GM12878 (cell line): ENCODE data around the gene TMEM170B. TPM values are rescaled to one million over a fixed set of nuclear protein-coding genes. Genes with fewer than 3 reads are reported as not detected.
A peak's percentile ranks its signal among the peaks of the same experiment; 100 is the strongest.

Experiments
- FOXM1 ChIP-seq: IDR thresholded peaks from 2 replicates; pipeline ENCODE4 v1.6.1; 2012; ENCODE audit warnings: low read depth, mild to moderate bottlenecking, inconsistent platforms, low read length, moderate library complexity
- KDM1A ChIP-seq: fragments of 200-600 bp; sonication (generic); IDR thresholded peaks from 2 replicates; pipeline ENCODE4 v1.6.1; 2016; ENCODE audit warnings: borderline replicate concordance
- NFXL1 ChIP-seq: fragments of 450-650 bp; IDR thresholded peaks from 2 replicates; pipeline ENCODE4 v1.6.1; 2017; ENCODE audit warnings: antibody characterized with exemption, mild to moderate bottlenecking, borderline replicate concordance
- NFYB ChIP-seq: IDR thresholded peaks from 2 replicates; pipeline ENCODE4 v1.6.1; 2011; ENCODE audit warnings: low read depth, mild to moderate bottlenecking, low read length, improper control_type of control experiment, moderate library complexity; ENCODE audit not compliant: insufficient read depth
- PRDM15 ChIP-seq: fragments of 450-650 bp; formaldehyde crosslinking; IDR thresholded peaks from 2 replicates; pipeline ENCODE4 v1.4.0; 2020; ENCODE audit warnings: mild to moderate bottlenecking, moderate library complexity
- SREBF1 ChIP-seq: IDR thresholded peaks from 2 replicates; pipeline ENCODE4 v1.6.1; 2012; ENCODE audit warnings: mild to moderate bottlenecking, low read length
- polyA plus RNA-seq, 11 experiments: library from polyadenylated mRNA; depleted of rRNA in 4 of 11; unstranded in 6 of 11; stranded (reverse) in 5 of 11; fragments of >200 nt; fragmentation: Nextera tagmentation in 4 of 11; fragmentation: Illumina TruSeq in 1 of 11; extraction: Ambion mirVana in 4 of 11; extraction: Trizol in 1 of 11; gene quantifications; 1 replicate in 1 of 11; 2 replicates in 10 of 11; pipeline versions ENCODE4 v1.2.1 to v1.2.3, GENCODE V29; 2011 to 2016; ENCODE audit warnings: inconsistent platforms in 2 of 11, missing spikeins in 2 of 11, low read depth in 1 of 11
- total RNA-seq, 4 experiments: library from RNA; depleted of rRNA in 3 of 4; stranded (reverse); fragments of >200 nt in 3 of 4; fragmentation: Illumina TruSeq in 1 of 4; extraction: Trizol in 1 of 4; gene quantifications; 2 replicates each; pipeline versions ENCODE4 v1.2.1 to v1.2.3, GENCODE V29; 2013 to 2021

Gene TMEM170B
- total and polyA plus RNA-seq, 10 of the 15 experiments (the other 5 are each of a cell fraction or from before 2014, with no cell fraction given), result 0.38 to 10.3 (median 4.2) TPM

GRCh38 chr6:11496152-11497060 is 41.1 kb upstream of the TMEM170B start (continued):
- TF ChIP-seq PRDM15 (CRISPR knock-in tag) (no peak), FOXM1 (peak; percentile 84), KDM1A (no peak), NFXL1 (no peak), SREBF1 (no peak), NFYB (no peak)
